Anterior cingulate cortex (tissue), 58 donors: ENCODE data around the gene INPP1.
"Not testable (repeated sequence)": the region's sequence is repeated elsewhere in the genome, so short reads cannot be mapped to it uniquely, and the experiment has no call there.

Experiments used
- DNase-seq, 58 donors: peaks; one replicate each; lab custom pipeline; 2025; lab: John Stamatoyannopoulos, UW

Gene INPP1

DNA sequence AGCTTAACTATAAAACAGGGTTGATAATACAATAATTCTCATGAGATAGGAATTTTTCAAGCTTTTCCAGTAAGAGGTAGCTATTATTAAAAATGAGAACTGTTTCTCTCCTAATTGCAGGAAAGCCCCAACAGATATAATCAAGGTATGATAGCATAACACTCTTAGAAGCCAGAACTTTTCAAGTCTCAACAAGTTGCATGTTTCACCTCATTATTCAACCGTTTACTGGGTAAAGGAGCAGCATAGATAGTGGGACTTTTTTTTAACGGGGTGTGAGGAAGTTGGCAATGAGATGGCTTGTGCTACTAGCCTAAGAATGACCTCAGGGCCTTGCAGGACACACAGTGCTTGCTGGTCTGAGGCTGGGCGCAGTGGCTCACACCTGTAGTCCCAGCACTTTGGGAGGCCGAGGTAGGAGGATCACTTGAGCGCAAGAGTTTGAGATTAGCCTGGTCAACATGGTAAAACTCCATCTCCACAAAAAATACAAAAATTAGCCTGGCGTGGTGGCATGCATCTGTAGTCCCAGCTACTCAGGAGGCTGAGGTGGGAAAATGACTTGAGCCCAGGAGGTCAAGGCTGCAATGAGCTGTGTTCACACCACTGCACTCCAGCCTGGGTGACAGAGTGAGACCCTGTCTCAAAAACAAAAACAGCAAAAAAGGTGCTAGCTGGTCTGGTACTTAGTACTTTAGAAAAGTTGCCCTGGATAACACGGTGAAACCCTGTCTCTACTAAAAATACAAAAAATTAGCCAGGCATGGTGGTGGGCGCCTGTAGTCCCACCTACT, 15.5 kb downstream of the INPP1 start:
- not testable (repeated sequence) for DNase-seq

DNA sequence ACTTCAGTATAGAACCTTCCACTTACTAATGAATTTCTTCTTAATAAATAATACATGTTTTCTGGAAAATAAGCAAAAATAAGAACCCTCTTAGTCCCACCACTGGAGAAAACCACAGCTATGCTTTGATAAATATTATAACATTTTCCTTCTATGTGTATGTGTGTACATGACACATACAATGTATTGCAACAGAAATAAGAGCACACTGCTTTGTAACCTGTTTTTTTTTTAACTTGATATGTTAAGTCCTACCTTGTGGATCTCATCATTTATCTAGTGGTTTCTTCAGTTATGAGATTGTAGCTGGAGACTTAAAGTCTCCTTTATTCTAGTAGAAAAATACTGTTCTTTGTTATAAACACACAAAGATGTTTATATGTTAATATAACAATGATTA, 17.2 kb downstream of the INPP1 start:
- DNase-seq: no peak

DNA sequence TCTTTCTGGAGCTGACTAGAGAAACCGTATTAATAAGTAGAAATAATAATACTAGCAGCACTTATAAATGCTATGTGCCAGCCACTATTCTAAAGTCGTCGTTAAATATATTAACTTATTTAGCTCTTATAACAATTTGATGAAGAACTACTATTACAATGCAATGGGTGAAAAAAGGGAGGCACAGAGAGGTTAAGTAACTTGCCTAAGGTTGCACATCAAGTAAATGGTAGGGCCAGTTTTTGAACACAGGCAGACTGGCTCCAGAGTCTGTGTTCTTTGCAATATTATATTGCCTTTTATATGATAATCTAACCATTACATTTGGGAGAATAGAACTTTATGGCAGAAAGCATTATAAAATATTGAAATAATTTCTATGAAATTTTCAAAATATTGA, 17.6 kb downstream of the INPP1 start:
- no peak for DNase-seq

DNA sequence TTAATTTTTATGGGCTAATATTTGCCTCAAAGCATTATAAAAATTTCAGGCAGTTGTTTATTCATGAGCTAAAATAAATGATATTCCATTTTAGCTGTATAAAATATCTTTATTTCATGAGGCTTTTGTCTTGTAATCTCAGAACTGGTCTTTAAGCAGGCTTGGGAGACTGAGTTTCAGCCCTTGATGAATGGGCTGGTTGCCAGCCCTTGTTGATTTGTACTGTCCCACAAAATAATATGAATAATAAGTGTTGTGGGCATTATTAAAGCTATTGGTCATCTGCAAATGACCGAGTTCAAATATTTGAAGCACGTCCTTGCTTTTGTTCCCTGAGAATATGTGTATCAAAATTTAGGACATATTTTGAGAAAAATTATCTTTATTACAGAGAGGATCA, 18.2 kb downstream of the INPP1 start:
- DNase-seq: peak in 1 of 58 donors; percentile 54

DNA sequence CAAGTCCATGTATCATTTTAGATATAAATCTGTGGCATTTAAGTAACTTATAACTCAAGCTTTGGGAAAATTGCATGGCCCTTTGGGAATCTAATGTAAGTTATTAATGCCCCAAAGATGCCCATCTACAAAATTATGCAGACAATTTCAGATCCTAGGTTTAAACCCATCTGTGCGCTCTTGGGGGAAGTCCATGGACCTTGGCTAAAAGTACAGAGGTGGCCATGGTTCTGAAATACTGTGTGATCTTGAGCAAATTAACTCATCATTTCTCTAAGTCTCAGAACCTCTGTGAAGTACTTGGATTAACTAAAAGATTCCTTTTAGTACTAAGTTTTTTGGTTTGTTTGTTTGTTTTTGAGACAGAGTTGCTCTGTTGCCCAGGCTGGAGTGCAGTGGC, 19.5 kb downstream of the INPP1 start:
- DNase-seq: no peak

DNA sequence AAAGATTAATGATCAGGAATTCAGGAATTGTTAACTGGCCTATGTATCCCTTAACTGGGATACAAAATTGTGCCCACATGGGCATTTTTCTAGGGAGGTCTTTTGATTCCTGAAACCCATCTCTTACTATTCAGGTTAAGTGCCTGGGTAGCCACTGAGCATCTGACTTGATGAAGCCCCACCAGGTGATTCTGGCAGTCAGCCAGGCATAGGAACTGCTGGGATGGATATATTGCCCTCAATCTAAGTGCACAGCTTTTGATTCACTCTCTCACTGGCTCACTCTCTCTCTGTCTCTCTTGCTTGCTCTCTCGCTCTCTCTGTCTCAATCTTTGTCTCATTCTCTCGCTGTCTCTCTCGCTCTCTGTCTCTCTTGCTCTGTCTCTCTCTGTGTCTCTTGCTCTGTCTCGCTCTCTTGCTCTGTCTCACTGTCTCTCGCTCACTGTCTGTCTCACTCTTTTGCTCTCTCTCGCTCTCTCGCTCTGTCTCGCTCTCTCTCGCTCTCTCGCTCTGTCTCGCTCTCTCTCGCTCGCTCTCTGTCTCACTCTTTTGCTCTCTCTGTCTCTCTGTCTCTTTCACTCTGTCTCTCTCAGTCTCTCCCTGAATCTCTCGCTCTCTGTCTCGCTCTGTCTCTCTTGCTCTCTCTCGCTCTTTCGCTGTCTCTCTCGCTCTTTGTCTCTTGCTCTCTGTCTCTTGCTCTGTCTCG, 22.3 kb downstream of the INPP1 start:
- DNase-seq: peak in 1 of 58 donors; percentile 21

DNA sequence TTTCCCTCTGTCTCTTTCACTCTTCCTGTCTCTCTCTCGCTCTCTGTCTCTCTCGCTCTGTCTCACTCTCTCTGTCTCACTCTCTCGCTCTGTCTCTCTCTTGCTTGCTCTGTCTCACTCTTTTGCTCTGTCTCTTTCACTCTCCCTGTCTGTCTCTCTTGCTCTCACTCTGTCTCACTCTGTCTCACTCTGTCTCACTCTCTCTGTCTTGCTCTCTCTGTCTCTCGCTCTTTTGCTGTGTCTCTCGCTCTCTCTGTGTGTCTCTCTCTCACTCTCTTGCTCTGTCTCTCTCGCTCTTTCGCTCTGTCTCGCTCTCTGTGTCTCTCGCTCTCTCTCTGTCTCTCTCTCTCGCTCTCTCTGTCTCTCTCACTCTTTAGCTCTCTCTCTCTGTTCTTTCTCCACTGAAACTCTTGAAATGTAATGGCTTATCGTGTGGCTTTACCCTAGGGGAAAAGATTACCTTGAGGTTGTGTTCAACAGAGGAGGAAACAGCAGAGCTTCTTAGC, 22.9 kb downstream of the INPP1 start:
- no peak for DNase-seq

DNA sequence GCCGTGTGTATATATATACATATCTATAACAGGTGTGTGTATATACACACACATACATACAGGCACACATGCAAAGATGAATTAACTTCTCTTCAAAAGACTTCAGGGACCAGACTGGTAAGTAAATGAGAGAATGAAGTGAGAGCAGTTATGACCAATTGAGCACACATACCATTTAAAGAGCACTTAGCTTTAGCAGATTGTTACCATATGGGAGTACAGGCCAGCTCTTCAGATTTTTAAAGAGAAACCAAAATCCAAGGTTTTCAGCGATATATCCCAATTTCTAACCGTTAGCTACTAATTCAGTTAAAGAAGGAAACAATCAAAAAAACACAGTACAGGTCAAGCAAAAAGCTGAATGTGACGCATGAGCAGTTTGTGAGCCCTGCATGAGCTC, 23.7 kb downstream of the INPP1 start:
- DNase-seq: no peak

DNA sequence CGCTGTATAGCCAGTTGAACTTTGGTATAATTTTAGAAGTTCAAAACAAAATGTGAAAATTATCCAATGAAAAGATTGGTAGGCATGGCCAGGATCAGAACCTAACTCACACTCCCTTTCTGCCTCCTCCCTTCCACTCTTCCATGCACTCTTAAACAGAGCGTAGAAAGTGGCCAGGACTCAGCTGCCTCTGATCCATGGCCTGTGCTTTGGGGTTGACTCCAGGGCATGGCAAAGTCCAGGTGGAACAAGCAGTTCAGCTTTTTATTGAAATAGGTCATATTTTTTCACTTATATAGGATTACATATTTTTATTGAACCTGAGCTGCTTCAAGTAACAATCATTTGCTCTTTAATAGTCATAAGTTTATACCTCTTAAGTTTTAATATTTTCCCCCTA, 26.2 kb downstream of the INPP1 start:
- DNase-seq: no peak

DNA sequence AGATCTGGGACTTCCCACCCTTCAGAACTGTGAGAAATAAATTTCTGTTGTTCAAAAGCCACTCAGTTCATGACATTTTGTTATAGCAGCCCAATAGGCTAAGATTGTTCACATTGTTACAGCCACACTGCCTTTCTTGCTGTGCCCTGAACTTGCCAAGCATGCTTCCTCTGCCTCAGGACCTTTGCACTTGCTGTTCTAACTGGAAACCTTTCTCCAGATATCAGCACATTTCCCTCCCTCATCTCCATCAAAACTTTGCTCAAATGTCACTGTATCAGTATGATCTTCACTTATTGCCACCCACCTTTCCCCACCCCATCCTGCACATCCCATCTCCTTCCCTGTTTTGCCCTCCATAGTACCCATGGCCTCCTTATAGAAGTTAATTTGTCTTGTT, 32.7 kb downstream of the INPP1 start:
- DNase-seq: no peak

DNA sequence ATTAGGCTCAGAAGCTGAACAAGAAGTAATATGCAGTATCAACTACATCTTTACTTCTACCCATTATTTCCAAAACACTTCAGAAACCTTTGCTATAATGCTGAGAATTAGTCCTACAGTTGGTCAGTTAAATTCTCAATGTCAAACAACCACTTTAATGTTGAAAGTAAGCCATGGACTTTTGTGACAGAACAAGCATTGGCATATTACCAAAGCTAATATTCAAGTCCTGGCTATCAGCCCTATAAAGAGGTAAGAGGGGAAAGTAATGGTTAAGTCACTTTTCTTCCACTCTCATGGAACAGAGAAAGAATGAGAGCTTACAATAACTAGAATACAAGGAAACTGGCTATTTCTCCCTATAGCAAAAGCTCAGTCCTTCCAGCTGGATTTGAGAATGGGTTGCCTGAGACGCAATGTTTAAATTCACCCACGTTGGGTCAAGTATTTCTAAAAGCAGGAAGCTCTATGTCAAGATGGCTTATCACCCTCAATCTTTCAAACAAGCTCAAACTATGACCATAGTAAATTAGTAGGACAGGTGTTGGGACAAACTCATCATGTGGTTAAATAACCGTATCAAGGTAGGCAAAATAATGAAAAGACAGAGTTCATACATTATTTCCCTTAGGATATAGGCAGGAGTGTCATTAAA, 33.3 kb downstream of the INPP1 start:
- DNase-seq: no peak

DNA sequence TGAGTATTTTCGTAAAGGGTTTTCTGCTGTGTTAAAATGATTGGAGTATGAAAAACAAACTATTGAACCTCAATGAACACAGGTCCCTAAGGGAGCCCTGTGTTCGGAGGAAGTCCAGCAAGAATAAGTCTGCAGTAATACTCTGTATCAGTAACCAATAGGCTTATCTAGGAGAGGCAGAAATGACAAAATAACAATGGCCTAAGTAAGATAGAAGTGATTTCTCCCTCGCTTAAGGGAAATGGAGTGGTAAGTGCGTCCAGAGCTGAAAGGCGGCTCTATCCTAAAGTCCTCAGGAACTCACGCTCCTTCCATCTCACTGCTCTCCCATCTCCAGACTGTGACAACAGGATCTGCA, 35.5 kb downstream of the INPP1 start:
- no peak for DNase-seq

DNA sequence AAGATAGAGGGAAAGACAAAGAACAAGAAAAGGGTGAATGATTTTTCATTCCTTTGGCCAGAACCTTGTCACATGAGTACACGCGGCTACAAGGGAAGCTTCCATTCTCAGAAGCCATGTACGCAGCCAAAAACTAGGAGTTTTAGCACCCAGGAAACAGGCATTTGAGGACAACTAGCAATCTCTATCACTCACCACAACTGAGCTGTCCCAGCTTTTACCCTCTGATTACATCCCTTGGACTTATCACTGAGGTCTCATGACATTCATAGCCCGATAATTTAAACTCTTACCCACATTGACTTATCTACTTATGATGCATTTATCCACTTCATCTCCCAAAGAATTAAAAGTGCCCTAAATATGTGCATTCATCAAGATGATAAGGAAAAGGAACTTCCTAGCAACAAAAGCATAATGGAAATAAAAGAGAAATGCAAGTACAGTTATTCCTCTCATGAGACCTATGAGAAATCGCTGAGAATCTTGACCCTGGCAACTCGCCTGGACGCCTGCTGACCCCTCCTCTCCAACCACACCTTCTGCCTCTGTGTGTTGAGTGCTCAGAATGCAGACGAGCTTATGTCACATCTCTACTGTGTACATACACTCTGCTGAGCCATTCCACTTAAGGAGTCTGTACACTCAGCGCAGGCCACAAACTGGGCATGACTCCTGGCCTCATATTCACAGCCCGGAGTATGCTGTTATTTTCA, 36.0 kb downstream of the INPP1 start:
- no peak for DNase-seq

DNA sequence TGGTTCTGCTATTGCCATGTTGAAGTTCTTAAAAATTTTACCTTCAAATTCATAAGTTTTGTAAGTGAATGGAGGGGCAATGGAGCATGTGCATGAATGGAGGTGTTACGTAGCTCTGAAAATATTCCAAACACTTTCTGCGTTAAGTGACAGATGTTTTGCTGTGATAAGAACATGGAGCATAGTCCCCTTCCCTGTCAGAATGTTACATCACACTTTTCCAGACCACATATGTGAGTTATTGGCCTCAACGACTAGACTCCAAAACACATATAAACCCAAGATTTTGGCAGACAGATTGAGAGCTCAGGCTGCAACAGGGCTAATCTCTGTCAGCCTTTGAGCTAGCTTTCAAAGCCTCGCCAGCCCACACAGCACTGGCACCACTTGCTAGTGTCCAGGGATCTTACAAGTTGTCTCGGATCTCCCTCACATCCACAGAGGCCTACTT, 37.6 kb downstream of the INPP1 start:
- no peak for DNase-seq

DNA sequence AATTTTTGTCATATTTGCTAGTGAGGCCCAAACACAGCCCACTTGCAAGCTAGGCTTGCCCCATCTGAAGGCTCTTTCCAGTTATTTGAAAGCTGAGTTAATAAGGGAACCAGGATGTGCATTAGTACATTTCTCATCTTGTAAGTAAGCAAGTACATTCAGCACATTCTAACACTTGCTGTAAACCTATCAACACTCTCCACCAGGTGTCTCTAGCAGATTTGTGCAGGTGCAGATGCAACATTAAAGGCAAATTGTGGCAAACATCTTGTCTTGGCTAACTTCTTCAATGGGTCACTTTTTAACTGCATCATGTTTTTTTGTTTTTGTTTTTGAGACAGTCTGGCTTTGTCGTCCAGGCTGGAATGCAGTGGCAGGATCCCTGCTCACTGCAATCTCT, 39.5 kb downstream of the INPP1 start:
- no peak for DNase-seq

DNA sequence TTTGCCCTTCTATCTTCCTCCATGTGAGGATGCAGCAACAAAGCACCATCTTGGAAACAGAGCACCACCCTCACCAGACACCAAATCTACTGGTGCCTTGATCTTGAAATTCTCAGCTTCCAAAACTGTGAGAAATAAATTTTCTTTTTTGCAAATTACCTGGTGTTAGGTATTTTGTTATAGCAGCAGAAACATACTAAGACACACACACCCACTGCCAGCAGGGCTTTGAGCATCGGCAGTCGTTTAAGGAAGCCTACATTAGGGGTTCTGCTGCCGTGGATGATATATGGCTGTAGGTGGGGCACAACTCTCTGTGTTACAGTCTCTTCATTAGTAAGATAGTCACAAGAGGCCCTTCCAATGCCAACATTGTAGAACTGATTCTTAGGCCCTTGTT, 44.0 kb downstream of the INPP1 start:
- no peak for DNase-seq

DNA sequence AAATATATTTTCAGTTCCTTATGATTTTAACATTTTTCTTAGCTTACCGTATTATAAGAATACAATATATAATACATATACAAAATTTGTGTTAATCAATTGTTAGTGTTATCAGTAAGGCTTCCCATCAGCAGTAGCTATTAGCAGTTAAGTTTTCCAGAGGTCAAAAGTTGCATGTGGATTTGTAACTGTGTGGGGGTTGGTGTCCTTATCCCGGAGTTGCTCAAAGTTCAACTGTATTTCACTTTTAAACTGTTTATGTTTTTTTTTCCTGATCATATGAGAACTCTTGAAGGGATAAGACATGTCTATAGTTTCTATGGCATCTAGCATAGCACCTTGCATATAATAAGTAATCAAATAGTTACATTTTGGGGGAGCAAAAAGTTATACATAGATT, 52.9 kb downstream of the INPP1 start:
- DNase-seq: no peak

DNA sequence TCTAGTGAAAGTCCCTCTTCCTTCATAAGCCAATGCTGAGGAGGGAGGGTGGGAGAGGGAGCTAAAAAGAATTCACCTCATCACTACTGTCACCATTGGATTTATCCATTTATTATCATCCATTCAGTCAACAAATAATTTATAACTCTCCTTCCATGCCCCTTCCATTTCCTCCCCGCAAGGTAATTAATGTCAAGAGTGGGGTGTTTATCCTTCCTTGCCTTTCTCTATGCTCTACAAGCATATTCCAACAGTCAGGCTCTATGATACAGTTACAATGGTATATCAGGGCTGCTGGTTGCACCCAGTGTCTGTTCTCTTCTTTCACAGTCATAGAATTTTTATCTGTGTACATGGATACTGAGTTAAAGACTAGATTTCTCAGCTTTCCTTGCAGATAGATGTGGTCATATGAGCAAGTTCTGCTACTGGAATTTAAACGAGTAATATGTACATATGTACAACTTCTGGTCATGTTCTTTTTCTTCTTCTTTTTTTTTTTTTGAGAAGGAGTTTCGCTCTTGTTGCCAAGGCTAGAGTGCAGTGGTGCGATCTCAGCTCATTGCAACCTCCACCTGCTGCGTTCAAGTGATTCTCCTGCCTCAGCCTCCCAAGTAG, 59.7 kb downstream of the INPP1 start:
- no peak for DNase-seq

DNA sequence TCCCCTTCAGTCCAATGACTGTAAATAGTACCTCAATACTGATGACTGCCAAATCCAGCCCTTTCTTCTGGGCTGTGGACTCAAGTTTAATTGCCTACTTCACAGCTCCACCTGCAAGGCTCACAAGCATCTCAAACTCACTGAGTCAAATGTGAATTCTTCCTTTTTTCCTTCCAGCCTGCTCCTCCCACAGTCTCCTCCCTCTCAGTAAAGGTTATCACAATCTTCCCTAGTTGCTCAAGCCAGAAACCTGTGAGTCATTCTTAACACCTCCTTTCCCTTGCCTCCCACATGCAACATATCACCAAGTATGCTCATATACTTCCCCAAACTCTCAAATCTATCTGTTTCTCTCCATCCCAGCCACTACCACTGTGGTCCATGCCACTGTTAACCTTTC, 61.1 kb downstream of the INPP1 start:
- DNase-seq: peak in 10 of 58 donors; percentile 3 to 75 (median 17)

DNA sequence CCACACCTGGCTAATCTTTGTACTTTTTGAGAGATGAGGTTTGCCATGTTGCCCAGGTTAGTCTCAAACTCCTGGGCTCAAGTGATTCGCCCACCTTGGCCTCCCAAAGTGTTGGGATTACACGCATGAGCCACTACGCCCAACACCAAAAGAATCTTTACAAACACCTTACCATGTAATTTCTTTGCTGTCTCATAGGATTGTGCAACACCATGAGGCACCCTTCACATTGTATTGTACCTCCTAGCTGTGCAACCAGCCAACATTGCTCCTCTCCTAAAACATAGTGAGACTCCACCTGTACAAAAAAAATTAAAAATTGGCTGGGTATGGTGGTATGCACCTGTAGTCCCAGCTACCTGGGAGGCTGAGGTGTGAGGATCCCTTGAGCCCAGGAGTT, 61.7 kb downstream of the INPP1 start:
- DNase-seq: no peak
